ENCODE data around the gene TPT1.

TPT1 gene

GRCh38 chr13:45335397-45336024 lies 5.5 kb downstream of the TPT1 start:
- no peak for DNase-seq (ENCODE audit: low read depth in 2 of 3, low spot score in 1 of 3)

GRCh38 chr13:45333977-45334922 lies 6.7 kb downstream of the TPT1 start:
- DNase-seq (ENCODE audit: low read depth in 2 of 3, low spot score in 1 of 3), result no peak

DNA sequence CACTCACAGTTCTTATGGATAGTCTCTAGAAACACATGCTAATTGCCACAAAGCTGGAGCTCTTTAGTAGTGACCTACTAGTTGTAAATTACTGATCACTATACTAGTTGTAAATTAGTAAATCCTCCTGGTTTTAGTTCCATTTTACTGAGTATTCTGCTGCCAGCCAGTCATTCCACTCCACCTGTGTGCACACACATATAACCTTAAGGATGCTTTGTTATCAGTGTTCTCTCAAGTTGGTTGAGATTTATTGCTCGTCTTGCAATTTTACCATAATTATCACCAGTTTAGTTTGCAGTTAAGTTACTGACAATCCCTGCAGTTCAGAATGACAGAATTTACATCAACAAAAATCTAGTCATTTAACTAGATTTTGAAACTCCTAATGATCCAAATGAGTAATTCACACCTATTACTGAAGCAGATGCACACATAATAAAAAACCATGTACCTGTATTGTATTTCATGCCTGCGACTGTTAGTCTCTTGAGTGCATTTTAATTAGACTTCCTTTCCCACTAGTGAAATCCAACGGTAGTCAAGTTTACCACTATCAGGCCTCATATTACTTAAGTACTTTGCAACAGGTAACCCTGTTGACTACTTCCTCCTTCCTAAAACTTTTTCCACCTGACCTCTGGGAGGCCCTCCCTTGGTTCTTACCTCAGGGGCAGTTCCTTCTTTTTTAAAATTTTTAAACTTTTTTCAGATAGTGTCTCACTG lies 7.6 kb downstream of the TPT1 start:
- DNase-seq (ENCODE audit: low read depth in 2 of 3, low spot score in 1 of 3), result no peak

GRCh38 chr13:45332831-45333219 lies 8.2 kb downstream of the TPT1 start:
- DNase-seq (ENCODE audit: low read depth in 2 of 3, low spot score in 1 of 3), result no peak

GRCh38 chr13:45332036-45332830 lies 8.8 kb downstream of the TPT1 start:
- no peak for DNase-seq (ENCODE audit: low read depth in 2 of 3, low spot score in 1 of 3)

DNA sequence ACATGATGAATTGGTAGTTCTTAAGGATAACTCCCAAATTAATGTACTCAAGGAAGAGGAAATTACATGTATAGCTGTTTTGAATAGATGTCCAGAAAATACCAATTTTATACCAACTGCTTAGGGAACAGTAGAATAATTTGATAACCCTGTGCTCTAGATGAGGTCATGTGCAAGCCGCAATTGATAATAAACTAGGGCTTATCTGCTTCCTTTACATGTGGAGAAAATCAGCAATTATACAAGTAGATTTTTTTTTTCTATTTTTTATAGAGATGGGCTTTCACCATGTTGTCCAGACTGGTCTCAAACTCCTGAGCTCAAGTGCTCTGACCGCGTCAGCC lies 9.3 kb downstream of the TPT1 start:
- DNase-seq (ENCODE audit: low read depth in 2 of 3, low spot score in 1 of 3), result no peak

GRCh38 chr13:45331123-45331619 lies 9.8 kb downstream of the TPT1 start:
- DNase-seq (ENCODE audit: low read depth in 2 of 3, low spot score in 1 of 3), result no peak

- no peak for DNase-seq (ENCODE audit: low read depth in 2 of 3, low spot score in 1 of 3)
These were observed 12.3 kb downstream of the TPT1 start for GRCh38 chr13:45328661-45329111.

DNA sequence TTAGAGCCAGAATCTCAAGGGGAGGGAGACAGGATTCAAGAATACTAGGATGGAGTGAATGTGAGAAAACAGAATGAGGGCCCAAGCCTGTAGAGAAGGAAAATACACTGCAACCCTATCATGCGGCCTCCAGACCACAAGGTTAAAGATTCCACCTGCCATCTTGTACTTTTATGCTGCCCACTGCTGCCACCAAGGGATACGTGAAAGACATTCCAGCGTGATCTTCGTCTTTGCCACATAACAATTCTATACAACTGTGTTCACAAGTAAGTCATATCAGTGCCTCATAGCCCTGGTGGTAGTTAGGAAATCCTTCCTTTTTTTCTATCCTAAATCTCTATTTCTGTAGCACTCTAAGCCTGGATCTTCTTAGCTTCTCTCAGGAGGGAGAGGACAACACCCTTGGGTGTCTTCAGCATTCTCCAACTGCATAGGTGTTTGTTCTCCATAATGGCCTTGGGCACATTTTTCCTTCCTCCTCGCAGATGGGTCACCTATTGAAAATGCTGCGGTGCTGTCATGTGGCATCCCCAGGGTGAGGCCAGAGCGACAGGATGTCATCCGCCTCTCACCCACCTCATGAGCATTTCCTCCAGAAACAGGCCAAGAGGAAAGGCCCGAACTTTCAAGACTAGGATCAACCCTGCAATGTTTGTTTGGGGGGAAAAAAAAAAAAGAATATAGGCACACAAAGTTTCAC lies 13.6 kb downstream of the TPT1 start:
- DNase-seq (ENCODE audit: low read depth in 2 of 3, low spot score in 1 of 3), result no peak

- DNase-seq (ENCODE audit: low read depth in 2 of 3, low spot score in 1 of 3), result no peak
These were observed 15.2 kb downstream of the TPT1 start for GRCh38 chr13:45325806-45326205.

GRCh38 chr13:45320876-45321629 lies 19.9 kb downstream of the TPT1 start:
- DNase-seq (ENCODE audit: low read depth in 2 of 3, low spot score in 1 of 3), result no peak

- no peak for DNase-seq (ENCODE audit: low read depth in 2 of 3, low spot score in 1 of 3)
These were observed 24.0 kb downstream of the TPT1 start for GRCh38 chr13:45316996-45317395.

DNA sequence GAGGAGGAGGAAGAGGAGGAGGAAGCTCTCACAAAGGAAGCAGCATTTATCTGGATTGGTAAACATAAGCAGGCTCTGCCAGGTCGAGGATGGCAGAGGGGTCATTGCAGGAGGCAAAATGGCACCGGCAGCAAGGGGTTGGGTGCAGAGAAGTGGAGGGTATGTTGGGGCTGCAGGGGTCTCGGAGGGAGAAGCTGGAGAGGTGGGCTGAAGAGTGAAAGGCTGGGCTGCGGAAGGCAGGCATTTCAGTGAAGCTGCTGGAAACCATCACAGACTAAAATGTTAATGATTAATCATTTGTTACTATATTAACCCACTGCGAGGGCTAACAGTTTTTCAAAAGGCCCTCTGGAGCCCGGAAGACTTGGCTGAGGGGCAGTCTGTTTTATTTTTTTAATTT lies 24.6 kb downstream of the TPT1 start:
- no peak for DNase-seq (ENCODE audit: low read depth in 2 of 3, low spot score in 1 of 3)

GRCh38 chr13:45315520-45316167 lies 25.3 kb downstream of the TPT1 start:
- no peak for DNase-seq (ENCODE audit: low read depth in 2 of 3, low spot score in 1 of 3)

DNA sequence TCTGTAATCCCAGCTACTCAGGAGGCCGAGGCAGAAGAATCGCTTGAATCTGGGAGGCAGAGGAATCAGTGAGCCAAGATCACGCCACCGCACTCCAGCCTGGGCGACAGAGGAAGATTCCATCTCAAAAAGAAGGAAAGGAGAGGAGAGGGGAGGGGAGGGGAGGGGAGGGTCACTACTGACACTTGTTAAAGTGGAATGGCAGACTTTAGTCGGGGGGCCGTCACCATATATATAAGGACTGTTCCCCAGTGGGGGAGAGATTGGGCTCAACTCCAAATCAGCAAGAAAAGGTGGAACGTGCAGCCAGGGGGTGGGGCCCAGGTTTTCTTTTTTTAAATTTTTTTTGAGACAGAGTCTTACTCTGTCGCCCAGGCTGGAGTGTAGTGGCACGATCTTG lies 26.2 kb downstream of the TPT1 start:
- DNase-seq (ENCODE audit: low read depth in 2 of 3, low spot score in 1 of 3), result no peak

GRCh38 chr13:45310341-45311131 lies 30.4 kb downstream of the TPT1 start:
- DNase-seq (ENCODE audit: low read depth in 2 of 3, low spot score in 1 of 3), result no peak

DNA sequence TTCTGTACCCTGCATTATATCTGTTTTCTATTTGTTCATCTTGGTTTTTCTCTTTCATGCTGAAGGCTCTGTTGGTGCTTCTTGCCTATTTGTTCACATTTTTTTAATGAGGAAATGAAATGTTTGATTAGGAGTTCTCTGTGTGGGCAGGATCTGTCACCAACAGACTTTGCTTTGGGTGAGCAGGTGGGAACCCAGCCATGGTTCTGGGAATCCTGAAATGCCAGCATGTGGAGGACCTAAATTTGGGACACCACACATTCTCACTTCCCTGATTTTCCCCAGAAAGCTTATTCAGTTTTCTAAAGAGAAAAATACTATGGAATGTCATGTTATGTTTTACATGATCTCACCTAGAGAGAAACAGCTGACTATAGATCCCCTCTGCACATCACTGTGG lies 34.0 kb downstream of the TPT1 start:
- no peak for DNase-seq (ENCODE audit: low read depth in 2 of 3, low spot score in 1 of 3)

DNA sequence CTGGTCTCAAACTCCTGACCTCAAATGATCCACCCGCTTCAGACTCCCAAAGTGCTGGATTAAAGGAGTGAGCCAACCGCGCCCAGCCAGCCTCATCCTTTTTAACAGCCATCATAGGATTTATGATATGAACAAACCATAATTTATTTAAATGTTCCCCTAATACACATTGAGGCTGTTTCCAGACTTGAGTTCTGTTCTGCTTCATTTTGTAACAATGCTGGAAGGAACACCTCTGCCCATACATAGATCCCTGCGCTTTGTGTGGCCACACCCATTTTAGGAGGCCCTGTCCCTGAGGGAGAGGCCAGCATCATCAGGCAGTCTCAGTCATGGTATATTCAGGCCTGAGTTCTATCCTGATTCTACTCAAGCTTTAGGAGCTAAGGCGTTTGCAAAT lies 35.9 kb downstream of the TPT1 start:
- DNase-seq (ENCODE audit: low read depth in 2 of 3, low spot score in 1 of 3), result no peak
